Measurements from ENCODE around the gene AMBRA1. TPM values are rescaled to one million over a fixed set of nuclear protein-coding genes. Genes with fewer than 3 reads are reported as not detected.

Gene AMBRA1
- total and polyA plus RNA-seq, 8 donors, result 4.6 to 59.4 (median 23.3) TPM

DNA sequence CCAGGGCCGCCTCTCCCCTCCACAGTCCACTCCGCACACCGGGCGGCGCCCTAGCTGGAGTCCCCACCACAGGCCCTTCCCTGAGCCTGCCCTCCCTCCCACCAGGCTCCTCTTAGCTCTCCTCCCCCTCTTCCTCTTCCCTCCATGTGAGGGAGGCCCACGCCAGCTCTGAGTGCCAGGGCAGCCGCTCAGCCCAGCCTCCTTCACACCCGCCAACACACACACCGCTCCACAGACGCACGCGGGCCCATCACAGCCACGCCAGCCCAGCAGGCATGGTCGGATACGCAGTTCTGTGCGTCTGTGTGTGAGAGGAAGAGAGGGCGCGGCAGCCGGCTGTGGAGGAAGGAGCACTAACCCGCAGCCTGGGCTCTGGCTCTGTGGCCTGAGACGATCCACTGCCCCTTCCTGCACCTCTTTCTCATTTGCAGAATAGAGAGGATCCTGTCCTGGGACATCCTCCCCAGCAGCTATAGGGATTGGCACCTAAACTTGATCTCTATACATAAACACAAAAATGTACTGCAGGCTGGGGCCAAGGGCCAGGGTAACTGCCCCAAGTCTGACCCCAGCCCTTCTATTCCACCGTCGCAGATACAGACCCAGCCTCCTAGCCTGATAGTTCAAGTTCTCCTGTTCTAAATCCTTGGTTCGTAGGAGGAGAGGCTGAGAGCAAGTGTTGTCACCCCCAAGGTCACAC is 205.8 kb downstream of the AMBRA1 start:
- intact Hi-C loops (cut with DNase I; ENCODE audit: low total_unique reads), result no loop called here
- Histone ChIP-seq H3K27ac (no peak overlapping the region), H3K4me1 (peaks cover 41 to 49% (median 45%) of the 10 kb centered on the region in 4 donors), H3K27me3 (peaks cover 17 to 100% (median 58%) of the 10 kb centered on the region in 3 donors), H3K9me3 (no peaks in the 10 kb centered on the region), H3K4me3 (no peak overlapping the region), H3K36me3 (no peaks in the 10 kb centered on the region)
- DNase-seq, result peak in 1 of 2 donors; percentile 63
- 12 to 21% (median 14%) methylated on average over 14 to 24 of the region's 24 CpGs for WGBS, 5 donors
- TF ChIP-seq POLR2AphosphoS5 (IDR thresholded peaks at IDR 0.05), result no peak
- no peak for TF ChIP-seq POLR2A (IDR thresholded peaks at IDR 0.05)
- TF ChIP-seq EP300 (IDR thresholded peaks at IDR 0.05), result no peak
- TF ChIP-seq, protein P1, sequence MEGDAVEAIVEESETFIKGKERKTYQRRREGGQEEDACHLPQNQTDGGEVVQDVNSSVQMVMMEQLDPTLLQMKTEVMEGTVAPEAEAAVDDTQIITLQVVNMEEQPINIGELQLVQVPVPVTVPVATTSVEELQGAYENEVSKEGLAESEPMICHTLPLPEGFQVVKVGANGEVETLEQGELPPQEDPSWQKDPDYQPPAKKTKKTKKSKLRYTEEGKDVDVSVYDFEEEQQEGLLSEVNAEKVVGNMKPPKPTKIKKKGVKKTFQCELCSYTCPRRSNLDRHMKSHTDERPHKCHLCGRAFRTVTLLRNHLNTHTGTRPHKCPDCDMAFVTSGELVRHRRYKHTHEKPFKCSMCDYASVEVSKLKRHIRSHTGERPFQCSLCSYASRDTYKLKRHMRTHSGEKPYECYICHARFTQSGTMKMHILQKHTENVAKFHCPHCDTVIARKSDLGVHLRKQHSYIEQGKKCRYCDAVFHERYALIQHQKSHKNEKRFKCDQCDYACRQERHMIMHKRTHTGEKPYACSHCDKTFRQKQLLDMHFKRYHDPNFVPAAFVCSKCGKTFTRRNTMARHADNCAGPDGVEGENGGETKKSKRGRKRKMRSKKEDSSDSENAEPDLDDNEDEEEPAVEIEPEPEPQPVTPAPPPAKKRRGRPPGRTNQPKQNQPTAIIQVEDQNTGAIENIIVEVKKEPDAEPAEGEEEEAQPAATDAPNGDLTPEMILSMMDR (IDR thresholded peaks at IDR 0.05), result no peak

DNA sequence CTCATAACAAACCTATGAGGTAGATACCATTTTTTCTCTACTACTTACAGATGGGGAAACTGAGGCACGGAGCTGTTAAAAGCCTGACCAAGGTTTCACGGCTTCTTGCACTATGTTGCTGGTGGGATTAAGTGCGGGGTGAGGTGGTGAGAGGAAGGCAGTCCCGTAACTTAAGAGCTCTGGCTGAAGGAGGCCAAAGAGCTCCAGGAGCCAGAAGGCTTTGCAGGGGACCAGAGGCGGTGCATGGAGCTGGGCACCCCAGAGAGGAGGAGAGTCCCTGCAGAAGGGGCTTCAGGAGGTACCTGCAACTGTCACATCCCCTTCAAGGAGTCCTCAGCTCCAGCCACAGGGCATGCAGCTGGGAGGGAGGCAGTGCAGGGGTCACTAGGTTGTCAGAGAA is 206.4 kb downstream of the AMBRA1 start:
- Histone ChIP-seq H3K4me3 (no peak overlapping the region), H3K4me1 (peaks cover 40 to 49% (median 44%) of the 10 kb centered on the region in 4 donors), H3K27me3 (peaks cover 17 to 100% (median 58%) of the 10 kb centered on the region in 3 donors), H3K9me3 (no peaks in the 10 kb centered on the region), H3K27ac (no peak overlapping the region), H3K36me3 (no peaks in the 10 kb centered on the region)
- peak in 1 of 2 donors; percentile 5 for DNase-seq
- TF ChIP-seq, protein P1 (IDR thresholded peaks at IDR 0.05), result no peak
- TF ChIP-seq EP300 (IDR thresholded peaks at IDR 0.05), result no peak
- no peak for TF ChIP-seq POLR2A (IDR thresholded peaks at IDR 0.05)
- TF ChIP-seq POLR2AphosphoS5 (IDR thresholded peaks at IDR 0.05), result no peak
- intact Hi-C loops (cut with DNase I; ENCODE audit: low total_unique reads), result no loop called here
- 76 to 86% (median 80%) methylated on average over 5 of the region's 5 CpGs for WGBS, 5 donors

DNA sequence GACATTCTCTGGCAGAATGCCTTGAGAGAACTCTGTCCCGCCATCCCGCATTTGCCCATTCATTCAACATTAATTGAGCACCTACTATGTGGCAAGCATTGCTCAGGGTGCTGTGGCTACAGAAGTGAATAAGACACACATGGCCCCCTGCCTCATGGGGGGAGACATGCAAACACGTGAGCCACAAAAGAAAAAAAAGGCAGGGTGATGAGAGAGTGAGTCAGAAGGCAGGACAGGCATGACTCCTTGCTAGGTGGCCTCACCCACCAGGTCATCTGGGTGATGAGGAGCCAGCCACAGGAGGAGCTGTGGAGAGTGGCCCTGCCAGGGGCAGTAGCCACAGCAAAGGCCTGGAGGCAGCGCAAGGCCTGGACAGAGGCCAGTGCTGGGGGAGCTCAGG is 207.1 kb downstream of the AMBRA1 start:
- WGBS, 5 donors, result 85 to 94% (median 90%) methylated on average over 4 of the region's 4 CpGs
- Histone ChIP-seq H3K36me3 (no peaks in the 10 kb centered on the region), H3K4me3 (no peak overlapping the region), H3K27ac (no peak overlapping the region), H3K4me1 (peaks cover 40 to 49% (median 44%) of the 10 kb centered on the region in 4 donors), H3K9me3 (no peaks in the 10 kb centered on the region), H3K27me3 (peaks cover 11 to 100% (median 50%) of the 10 kb centered on the region in 3 donors)
- intact Hi-C loops (cut with DNase I; ENCODE audit: low total_unique reads), result no loop called here
- peak in 1 of 2 donors; percentile 13 for DNase-seq
- TF ChIP-seq, protein P1 (IDR thresholded peaks at IDR 0.05), result no peak
- TF ChIP-seq POLR2AphosphoS5 (IDR thresholded peaks at IDR 0.05) (no peak), EP300 (IDR thresholded peaks at IDR 0.05) (no peak), POLR2A (IDR thresholded peaks at IDR 0.05) (no peak)

DNA sequence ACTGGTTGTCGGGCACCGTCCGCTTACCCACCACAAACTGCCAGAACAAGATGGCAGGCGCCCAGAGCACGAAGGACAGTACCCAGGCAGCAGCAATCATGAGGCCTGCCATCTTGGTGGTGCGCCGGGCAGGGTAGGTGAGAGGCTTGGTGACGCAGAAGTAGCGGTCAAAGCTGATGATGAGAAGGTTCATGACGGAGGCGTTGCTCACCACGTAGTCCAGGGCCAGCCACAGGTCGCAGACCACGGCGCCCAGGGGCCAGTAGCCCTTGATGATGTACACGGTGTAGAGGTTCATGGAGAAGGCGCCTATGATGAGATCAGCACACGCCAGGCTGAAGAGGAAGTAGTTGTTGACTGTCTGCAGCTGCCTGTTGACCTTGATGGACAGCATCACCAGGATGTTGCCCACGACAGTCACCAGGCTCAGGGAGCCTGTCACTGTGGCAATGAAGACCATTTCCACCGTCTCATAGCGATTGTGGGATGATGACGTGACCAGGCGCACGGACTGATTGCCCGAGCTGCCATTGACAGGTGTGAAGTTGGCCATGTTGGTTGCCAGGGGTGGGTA is 207.7 kb downstream of the AMBRA1 start:
- no peaks in the 10 kb centered on the region for H3K36me3 ChIP-seq
- H3K27me3 ChIP-seq, result peaks cover 8 to 100% (median 44%) of the 10 kb centered on the region in 3 donors
- no peak overlapping the region for H3K27ac ChIP-seq
- no peak for TF ChIP-seq EP300 (IDR thresholded peaks at IDR 0.05)
- TF ChIP-seq, protein P1 (IDR thresholded peaks at IDR 0.05), result no peak
- TF ChIP-seq POLR2A (IDR thresholded peaks at IDR 0.05), result no peak
- TF ChIP-seq POLR2AphosphoS5 (IDR thresholded peaks at IDR 0.05), result no peak
- peak in 1 of 2 donors; percentile 7 for DNase-seq
- WGBS, 5 donors, result 92 to 98% (median 96%) methylated on average over 25 of the region's 25 CpGs
- no peak overlapping the region for H3K4me3 ChIP-seq
- H3K4me1 ChIP-seq, result peaks cover 36 to 49% (median 41%) of the 10 kb centered on the region in 4 donors
- intact Hi-C loops (cut with DNase I; ENCODE audit: low total_unique reads), result no loop called here
- H3K9me3 ChIP-seq, result no peaks in the 10 kb centered on the region
